ENCODE data around the gene NCKAP5.

The NCKAP5 gene

DNA sequence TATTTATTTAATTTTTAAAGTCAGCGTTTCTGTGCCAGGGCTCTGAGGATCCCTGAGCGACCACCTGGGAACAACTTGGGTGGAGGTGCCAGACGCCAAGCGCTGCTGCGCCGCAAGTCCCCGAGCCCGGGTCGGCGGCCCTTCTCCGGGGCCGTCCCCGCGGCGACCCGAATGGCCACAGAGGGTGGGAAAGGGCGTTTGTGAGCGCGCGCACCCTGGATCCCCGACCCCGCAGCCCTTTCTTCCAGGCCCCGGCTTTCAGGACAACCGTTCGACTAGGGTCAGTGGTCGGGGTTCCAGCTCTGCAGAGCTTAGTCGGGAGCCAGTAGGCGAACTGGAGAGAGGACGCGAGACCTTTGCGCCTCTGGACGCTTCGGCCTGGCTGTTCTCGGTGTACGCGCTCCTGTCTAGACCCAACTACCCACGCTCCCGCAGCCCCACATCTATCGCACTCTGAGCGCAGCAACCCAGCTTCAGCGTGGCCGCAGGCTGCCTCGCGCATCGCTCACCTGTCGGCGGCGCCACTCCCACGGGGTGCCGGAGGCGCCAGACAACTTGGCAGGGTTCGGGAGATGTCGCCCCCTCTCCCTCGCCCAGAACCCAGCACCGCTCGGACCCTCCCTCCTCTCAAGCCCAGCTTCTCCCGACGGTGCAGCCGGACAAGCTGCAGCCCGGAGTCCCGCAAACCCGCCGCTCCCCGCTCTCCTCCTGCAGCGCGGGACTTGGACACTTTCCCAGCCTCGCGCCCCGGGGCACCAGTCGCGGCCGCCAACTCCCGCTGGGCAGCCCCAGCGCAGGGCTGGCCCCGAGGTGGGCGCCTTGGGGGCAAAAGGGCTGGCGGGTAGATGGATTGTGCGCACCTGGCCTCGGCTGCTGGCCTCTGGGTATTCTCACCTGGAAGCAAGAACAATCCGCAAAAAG is 899.0 kb downstream of the NCKAP5 start:
- no peak for DNase-seq

DNA sequence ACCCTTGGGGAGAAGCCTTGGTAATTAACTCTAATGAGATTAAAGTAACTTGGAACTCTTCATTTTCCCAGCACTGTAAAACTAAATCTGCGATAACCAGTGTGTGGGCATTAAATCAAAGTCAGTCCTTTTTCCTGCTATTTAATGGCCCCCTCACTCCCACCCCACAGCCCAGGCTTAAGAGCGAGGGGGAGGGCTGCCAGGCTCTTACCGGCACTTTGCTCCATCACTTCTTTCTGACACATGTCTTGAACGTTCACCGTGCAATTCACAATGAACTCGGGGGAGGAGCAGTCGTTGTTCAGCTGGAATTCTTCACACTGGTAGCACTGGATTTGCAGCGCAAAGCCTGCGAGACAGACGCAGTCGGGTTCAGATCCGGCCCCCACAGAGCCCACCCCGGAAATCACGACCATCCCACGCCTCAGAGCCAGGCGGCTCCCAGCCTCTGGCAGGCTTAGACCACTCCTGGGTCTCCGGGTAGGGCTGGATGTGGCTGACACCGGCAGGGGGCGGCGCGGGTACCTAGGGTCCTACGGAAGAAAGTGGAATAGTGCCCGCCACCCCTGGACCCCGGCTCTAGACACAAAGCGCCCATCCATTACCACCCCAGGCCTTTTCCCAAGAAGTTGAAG is 900.0 kb downstream of the NCKAP5 start:
- no peak for DNase-seq

DNA sequence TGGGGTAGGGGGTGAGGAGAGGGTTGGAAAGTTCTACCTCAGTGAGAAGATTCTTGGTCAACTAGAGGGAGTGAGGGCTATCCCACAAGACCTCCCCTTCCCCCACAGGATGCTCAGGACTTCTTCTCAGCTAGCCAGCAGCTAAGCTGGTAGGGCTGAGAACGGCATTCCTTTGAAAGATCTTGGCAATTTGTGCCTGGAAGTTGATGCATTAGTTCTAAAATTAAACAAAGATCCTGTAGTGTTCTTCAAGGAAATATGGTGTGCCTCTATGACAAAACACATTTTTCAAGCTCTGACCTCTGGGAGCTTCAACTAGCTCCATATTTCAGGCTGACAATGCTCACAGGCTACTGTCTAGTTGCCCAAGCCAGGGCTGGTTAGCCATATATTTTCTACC is 900.6 kb downstream of the NCKAP5 start:
- DNase-seq = no peak

DNA sequence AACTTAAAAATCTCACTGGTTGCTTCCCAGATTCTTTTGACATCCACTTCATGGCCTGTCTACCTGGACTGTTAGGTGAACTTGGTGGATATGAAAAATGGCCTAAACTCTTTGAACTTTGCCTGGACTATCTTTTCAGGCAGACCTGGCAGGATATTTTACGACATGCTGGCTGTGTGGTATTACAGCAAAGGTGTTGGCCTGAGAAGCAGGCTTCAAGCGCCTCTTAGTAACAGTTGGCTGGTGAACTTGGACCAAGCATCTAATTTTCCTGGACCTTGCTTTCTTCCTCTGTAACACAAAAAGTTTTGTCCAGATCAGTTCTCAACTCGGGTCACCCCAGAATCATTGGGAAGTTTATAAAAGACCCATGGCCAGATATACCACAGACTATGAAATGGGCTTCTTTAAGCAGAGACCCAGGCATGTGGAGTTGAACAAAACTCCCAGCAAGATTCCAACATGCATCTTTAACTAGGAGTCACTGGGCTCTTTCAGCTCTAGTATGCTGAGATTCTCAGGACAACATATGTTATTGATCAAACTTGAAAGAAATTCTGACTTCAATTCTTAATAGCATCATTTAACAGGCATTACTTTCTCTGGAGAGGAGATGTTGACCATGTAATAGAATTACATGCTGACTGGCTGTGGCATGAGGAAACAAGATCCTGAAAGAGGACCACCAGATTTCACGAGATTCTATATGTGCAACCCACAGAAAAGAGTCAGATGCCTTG is 902.7 kb downstream of the NCKAP5 start:
- DNase-seq = no peak

DNA sequence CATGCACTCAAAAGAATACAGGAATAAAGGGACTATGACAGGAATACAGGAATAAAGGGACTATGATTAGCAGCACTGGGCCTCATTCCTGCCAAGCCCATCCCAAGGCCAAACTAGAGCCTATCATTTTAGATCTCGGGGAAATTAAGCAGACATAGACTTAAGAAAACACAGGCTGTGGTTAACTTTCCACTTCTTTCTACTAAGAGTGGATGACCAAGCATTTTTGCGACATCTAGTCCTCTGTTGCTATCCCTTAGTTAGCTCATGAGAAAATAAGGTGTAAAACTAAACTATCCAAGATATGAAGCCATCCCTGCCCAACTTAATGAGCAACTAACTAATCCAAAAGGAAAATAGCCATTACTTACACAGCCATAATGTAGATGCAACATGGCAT is 904.2 kb downstream of the NCKAP5 start:
- no peak for DNase-seq

DNA sequence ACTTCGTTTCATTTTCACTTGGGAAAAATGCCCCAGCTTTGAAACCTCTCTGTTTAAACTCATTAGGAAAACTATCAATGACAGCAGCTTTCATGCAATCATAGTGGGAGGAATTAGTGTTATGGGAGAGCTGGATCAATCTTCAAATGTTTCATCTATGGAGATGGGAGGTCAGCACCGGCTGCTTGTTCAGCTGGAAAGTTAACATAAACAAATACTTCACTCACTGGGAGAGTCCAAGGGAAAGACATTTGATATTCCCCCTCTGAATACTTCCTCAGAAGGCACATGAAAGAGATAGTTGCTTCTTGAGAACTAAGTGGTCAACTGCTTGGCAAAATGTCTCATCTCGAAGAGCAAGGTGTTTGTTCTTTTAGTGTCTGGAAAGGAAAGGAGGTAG is 905.5 kb downstream of the NCKAP5 start:
- DNase-seq = no peak

DNA sequence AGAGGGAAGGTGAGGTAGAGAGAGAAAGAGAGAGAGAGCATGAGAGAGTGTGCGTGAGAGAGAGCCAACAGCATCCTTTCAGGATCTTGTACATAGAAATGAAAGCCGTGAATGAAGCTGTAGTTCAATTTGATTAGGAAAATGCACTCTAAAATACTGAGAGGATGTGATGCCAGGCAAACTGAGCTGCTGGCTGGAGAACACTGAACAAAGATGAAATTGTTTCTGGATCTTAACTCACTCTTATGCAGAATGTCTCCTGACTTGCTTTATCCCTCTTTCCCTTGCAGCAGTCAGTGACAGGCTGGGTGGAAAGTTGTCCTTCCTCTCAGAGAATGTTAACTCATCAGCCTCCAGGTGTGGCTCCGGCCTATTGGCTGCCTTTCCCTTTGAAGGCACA is 908.9 kb downstream of the NCKAP5 start:
- DNase-seq = no peak

DNA sequence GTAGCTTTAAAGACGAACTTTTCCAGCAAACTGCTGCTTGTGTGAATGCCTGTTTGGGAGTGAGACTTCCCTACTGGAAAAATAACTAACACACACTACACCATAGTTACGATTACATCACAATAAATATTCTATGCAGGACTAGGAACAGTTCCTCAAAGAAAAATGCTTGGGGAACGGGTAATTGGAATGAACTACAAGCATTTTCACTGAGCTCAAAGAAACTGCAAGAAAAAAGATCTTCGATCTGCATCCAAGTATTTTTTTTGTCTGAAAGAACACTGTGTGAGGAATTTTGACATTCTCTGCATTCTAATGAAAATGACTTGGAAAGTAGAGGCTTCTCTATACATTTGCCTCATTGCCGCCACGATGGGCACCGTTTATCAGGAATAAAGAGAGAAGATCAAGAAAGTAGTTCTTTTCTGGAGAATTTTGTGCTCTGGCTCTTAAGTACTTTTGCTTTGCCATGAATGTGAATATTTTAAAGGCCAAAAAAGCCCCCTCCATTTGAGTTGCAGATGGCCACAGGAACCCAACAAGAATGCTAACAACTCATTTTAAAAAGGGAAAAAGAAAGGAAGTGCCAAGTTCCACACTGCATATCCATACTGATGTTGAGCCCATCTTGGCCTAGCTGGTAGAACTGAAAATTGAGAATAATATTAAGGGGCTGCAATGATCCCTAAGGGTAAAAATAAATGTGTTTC is 911.8 kb downstream of the NCKAP5 start:
- DNase-seq = no peak

DNA sequence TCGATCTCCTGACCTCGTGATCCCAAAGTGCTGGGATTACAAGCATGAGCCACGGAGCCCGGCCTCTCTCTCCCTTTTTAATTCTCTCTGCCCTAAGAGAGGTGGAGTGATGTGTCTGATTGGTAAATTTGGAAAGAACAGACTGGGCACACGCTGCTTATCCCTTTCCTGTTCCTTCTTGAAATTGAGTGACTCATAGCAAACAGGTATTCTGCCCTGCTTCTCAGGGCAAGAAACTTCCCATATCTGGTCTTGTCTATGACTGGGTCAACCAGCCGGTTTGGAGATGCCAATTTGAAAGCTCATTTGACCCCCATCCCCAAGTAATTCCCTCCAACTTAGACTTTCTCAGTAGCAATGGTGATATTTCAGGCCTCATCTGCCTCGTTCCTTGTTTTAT is 913.3 kb downstream of the NCKAP5 start:
- DNase-seq = no peak

DNA sequence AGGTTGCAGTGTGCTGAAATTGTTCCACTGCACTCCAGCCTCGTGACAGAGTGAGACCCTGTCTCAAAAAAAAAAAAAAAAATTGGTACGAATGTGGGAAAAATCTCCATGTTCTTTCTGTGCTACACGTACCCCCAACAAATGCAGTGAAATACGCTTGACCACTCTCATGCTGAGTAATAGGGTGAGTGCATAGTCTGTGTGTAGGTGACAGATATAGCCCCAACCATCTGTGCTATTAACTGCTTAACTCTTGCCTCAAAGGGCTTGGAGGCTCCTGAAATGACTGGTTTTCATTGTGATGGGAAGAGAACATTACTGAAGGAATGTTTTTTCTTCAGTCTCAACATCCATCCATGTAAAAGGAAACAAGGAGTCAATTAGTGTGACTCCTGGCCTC is 913.9 kb downstream of the NCKAP5 start:
- no peak for DNase-seq

DNA sequence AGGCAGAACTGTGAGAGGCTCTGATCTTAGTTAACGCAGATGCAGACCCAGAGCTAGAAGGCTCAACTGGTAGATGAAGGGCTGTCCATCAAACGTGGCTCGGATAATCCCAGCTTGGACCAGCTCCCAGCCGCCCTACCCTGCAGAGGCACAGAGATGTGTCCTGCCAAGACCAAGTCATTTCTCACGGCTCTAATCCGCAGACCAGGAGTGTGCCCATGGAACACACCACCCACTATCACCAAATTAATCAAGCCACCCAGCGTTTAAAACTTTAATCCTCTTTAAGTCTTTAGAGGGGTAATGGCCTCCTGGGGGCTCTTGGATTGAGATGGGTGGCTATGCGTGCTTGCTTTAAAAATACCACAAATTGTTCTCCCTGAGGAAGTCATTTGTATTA is 915.8 kb downstream of the NCKAP5 start:
- no peak for DNase-seq

DNA sequence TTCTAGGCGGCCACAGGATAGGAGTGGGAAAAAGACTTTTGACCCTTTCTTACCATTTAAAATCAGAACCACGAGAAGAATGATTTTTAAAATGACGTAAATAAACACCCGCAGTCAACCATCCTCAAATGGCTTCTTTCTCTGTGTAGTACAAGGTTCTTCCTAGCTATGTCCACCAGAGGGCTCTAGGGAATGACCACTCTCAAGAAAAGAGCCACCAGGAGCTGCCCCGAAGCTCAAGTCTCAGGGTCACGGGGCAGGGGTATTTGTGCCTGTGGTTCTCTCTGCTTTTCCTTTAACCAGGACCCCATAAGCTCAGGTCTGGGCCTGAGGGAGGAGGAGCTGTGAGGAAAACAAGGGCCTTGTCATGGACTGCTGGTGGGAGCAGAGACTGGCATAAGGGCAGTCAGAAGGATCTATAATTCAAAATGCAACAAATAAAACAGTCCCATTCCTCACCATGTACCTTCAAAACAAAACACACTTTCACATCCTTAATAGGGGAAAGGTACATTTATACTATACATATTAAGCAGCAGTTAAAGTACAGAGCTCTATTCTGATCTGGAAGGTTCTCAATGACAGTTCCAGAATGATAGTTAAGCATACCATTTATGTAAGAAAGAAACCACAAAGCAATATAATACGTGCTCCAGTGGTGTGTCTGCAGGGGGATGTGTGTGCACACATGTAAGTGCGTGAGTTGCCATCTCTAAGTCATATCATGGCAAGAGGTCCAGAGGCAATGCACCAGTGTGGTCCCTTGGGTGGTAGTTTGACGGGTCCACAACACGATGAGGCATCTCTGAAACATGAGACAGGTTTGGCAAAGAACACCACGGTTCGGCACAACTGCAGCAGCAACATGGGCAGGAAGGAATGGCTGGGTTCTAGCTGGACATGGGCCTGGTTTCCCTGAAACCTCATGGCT is 916.9 kb downstream of the NCKAP5 start:
- DNase-seq = no peak

DNA sequence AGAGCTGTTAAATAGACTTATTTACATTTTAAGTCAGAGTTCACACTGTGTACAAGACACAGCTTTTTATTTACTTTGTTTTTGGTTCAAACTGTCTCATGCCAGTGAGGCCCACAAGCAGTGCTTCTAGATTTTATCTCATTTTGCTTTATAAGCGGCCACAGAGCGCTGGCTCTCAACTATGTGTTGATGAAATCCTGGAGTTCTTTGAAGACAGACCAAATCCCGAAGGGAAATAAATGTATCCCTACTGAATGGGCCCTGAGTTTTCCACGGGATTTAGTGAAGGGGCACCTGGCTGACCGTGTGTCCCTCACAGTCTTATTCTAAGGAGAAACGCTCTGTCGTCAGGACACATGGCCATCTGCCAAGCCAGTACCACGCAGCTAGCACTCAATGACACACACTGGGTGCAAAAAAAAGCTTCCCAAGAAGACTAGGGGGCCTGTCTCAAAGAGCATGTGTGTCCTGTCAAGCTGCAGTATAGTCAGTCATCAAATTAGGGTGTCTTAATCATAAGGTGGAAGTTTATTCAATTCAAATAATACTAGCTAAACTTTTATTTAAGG is 921.6 kb downstream of the NCKAP5 start:
- DNase-seq = no peak

DNA sequence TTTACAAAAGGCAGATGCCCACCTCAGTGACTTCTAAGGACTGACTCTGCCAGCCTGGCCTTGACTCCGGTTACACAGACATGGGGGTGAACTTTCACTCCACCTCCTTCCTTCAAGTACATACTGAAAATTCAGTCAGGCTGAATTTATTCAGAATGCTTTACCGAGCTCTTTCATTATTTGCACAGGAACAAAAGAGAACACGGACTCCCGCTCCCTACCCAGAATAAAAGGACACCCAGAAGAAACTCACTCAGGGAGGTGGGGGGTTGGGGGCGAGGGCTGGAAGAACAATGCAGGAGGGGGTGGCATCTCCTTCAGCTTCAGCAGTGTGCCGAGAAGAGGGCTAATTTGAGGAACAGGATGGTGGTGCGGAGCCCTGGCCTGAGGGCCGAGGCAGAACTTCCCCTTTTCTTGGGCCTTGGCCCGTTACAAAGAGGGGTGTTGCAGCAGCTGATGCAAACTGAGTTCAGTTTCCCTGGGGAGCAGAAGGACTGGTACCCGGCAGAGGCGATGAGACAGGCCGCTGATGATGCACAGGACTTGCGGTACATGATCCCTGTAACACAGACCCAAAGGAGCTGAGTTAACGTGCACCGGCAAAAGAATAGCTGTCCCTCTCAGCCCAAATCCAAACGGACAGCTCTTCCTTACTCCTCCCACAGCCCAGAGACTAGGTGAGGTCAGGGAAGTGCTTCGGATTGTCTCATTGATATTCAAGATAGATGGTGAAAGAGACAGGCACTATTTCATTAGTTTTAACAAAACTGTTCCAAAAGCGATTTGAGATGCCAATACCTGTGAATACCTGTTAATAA is 922.3 kb downstream of the NCKAP5 start:
- DNase-seq = no peak

DNA sequence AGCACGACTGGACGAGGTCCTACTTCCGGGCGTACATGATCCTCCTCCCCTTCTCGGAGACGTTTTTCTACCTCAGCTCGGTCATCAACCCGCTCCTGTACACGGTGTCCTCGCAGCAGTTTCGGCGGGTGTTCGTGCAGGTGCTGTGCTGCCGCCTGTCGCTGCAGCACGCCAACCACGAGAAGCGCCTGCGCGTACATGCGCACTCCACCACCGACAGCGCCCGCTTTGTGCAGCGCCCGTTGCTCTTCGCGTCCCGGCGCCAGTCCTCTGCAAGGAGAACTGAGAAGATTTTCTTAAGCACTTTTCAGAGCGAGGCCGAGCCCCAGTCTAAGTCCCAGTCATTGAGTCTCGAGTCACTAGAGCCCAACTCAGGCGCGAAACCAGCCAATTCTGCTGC is 923.1 kb downstream of the NCKAP5 start:
- no peak for DNase-seq

DNA sequence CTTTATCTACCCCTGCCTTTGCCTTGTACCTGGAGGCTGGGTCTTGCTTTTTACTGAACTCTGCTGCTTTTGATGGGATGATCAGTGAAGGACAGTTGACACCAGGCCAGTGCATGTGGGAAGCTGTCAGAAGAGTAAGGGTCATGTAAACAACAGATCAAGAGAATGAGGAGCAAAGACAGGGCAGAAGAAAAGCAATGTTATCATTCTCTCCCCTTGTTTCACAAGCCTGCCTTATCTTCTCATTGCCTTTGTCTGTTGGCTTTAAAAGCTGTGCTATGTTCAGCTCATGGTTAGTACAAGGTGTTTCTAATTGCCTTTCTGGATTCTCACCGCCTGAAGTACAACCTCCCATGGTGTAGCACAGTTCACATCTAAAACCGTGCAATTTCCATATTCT is 925.8 kb downstream of the NCKAP5 start:
- no peak for DNase-seq

DNA sequence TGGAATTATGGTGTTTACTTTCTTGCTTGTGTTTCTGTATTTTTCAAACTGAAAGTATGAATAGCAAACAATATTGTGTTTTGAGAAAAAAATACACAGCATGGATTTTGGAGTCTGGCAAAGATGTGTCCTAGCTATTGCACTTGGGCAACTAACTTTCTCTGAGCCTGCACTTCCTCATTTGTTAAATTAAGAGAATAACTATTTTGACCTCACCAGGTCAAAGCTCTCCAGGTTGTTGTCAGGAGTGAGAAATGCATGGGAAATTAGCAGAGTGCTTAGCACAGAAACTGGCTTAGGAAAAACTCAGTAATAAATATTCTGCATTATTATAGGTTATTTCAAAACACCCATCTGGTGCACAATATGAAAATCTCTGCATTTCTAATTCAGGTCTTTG is 926.4 kb downstream of the NCKAP5 start:
- DNase-seq = no peak

DNA sequence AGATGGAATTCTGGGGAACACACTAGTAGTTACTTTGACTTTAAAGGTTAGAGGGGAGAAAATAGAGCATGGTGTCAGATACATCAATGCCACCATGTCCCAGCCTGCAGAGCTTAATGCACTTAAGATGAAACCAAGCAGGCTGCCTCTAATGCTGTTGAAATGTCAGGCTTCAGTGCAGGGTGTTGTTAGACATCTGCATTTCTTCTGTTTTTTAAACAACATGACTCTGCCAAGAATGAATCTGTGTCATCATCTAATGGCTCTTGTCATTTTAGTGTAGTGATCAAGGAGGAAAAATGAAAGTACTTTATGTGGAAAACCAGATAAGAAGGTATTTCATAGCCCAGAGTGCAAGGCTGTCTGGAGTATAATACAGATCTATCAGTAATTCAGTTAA is 928.1 kb downstream of the NCKAP5 start:
- DNase-seq = no peak

DNA sequence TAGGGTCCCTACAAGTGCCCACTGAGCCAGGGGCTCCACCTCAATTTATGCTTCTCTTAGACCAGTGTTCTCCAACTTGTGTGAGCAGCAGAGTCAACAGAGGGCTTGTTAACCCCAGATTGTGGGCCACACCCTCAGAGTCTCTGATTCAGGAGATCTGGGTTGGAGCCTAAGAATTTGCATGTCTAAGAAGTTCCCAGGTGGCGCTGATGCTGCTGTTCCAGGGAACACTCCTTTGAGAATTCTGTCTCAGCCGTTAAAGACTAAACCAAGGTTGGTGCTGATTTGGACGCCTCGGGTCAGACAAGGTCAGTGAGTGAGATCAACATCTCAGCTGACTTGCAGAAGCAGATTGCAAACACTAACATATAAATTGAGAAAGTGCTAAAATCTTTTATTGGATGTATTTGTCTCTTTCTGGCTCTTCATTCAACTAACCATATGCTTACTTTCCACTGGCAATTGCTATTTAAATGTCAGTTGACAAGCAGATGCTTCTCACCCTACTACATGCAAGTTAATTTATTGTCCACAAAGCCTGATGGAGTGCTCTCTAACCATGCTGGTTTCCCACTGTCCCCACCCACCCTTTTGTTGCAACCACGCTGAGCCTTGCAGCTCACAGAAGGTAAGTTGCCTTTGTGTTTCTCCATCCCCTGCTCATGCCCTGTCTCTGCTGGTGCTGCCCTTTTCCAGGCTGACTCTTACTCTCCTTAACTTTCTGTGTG is 929.8 kb downstream of the NCKAP5 start:
- DNase-seq = no peak

DNA sequence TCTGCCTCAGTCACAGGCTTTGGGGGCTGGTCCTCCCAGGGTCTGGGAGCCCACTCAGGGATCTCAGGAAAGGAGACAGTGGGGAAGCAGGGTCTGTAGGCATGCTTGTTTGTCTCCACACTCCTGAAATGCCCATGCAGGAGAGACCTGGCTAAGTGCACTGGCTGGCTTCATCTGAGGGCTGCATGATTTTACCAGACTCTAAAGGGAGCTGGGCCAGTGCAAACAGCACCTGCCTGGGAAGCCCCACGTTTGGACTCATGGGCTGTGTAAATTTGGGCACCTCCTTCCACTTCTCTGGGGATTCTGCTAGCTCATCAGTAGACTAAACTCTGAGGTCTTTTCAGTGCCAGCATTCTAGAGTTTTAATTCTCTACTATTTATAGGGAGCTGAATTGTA is 931.9 kb downstream of the NCKAP5 start:
- no peak for DNase-seq
